ENCODE data around the gene WNT1.

- no peak for TF ChIP-seq CTCF (IDR thresholded peaks at IDR 0.05; ENCODE audit: low read depth, low read length, poor library complexity, severe bottlenecking)
- no peak for TF ChIP-seq EZH2phosphoT487 (IDR thresholded peaks at IDR 0.05; ENCODE audit: borderline replicate concordance, low read length)
These were observed 52.0 kb downstream of the WNT1 start for GRCh38 chr12:49030119-49030518.

All from DOHH2 (cell line).